AG09309 (cell line): ENCODE results near the gene DNAJB14.

Experiments used
- DNase-seq: peaks from one replicate; pipeline ENCODE4 v3.0.0-alpha.2; 2010; ENCODE audit warnings: low read depth
- H3K4me3 ChIP-seq: 2 replicates; pipeline ENCODE4 v1.5.1; 2011; ENCODE audit warnings: mild to moderate bottlenecking, low read depth, low read length, moderate library complexity; ENCODE audit not compliant: control insufficient read depth
- CTCF ChIP-seq: IDR thresholded peaks from 2 replicates; pipeline ENCODE4 v1.5.1; 2011; ENCODE audit warnings: mild to moderate bottlenecking, low read depth, low read length, inconsistent platforms; ENCODE audit not compliant: insufficient read depth, control insufficient read depth; ENCODE audit errors: missing control alignments

The DNAJB14 gene

GRCh38 chr4:99891351-99891750 lies 55.1 kb downstream of the DNAJB14 start:
- no peak for TF ChIP-seq CTCF
- DNase-seq = no peak
- no peak overlapping the region for H3K4me3 ChIP-seq

- TF ChIP-seq CTCF = no peak
- no peak for DNase-seq
- H3K4me3 ChIP-seq = no peak overlapping the region
Observed at GRCh38 chr4:99887837-99888236, 58.6 kb downstream of the DNAJB14 start.

- no peak overlapping the region for H3K4me3 ChIP-seq
- no peak for DNase-seq
- no peak for TF ChIP-seq CTCF
Observed at GRCh38 chr4:99886146-99886545, 60.3 kb downstream of the DNAJB14 start.

GRCh38 chr4:99885687-99886086 lies 60.7 kb downstream of the DNAJB14 start:
- no peak for DNase-seq
- TF ChIP-seq CTCF = no peak
- no peak overlapping the region for H3K4me3 ChIP-seq

- TF ChIP-seq CTCF = peak; percentile 39
- DNase-seq = no peak
- no peak overlapping the region for H3K4me3 ChIP-seq
Observed at GRCh38 chr4:99885063-99885664, 61.3 kb downstream of the DNAJB14 start.

- no peak for DNase-seq
- TF ChIP-seq CTCF = no peak
- H3K4me3 ChIP-seq = no peak overlapping the region
Observed at GRCh38 chr4:99879458-99879857, 67.0 kb downstream of the DNAJB14 start.

GRCh38 chr4:99878604-99879003 lies 67.8 kb downstream of the DNAJB14 start:
- no peak for TF ChIP-seq CTCF
- DNase-seq = no peak
- no peak overlapping the region for H3K4me3 ChIP-seq
